Measurements from ENCODE around the gene DMD. TPM values are rescaled to one million over a fixed set of nuclear protein-coding genes. Genes with fewer than 3 reads are reported as not detected.

Gene DMD
- total RNA-seq, 1 experiment from 2014 or later, result 2.2 TPM

DNA sequence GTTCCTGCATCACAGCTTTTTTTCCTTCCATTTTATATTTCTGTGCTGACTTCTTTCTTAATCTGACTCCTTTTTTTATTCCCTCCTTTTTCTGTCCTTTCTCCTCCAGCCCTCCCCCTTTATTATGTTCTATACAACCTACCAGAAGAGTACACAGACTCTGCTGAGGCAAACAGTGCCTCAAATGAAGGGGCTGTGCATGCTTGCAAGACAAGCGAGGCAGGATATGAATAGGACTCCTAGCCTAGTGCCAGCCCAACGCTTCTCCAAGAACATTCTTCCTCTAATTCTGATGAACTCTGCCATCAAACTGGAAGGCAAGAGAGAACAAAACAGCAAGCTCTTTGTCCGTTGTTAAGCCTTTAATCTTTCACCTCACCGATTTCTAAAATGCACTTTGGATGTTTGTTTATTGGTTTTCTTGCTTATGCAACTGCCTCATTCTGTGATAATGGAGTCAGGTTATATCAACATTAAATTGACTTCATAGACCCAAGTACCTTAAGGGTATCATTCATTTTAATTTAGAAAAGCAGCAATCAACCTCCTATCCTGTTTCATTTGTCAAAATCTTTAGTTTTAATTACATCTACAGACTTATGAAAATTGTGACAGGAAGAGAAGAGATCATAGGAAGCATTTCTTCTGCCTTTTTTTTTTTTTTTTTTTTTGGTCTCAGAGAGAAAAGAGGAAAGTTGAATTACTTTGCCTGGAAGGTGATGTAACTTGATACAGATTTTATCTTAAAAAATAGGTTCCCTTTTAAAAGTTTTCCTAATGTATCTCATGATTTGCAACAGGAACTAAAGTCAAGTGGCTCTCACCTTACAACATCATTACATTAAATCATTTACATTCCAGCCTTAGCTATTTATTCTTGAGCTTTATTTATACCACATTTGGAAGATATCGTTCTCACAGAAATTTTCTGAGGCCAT, 1854.8 kb downstream of the DMD start:
- no TSS peak for BruUV-seq (replicated peaks)
- CTCF ChIA-PET, result no interaction called here
- no peak overlapping the region for H3K27ac ChIP-seq (ENCODE audit: low read length)

DNA sequence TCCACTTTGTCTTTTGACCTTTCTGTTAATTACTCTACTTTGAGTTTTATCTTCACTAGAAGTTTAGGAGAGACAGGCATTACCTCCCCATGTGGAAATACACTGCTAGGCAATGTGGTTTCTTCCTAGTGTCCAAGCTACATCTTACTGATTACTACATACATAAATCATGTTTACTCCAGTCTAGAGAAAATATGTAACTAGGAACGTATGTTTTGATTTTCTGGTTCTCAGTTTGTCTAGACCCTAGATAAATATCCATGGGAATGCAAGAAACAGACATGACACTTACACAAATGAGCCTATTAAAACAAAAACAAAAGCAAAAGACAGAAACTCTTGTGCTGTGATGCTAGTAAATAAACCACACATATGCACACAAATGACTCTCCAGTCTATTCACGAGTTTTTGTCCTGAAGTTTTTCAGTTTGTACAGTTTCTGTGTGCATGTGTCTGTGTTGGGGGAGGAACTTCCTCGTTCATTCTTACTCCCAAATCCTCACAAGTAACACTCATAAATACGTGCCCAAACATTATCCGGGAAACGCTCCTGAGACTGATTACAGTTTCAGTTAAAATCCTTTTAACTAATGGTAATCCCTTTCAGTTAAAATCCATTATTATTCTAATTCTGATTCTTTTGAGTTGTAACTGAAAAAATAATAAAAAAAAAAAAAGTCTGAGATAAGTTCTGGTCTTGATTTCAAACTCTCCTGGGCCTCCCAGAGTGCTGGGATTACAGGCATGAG, 1856.0 kb downstream of the DMD start:
- Histone ChIP-seq H3K36me3 (ENCODE audit: control insufficient read depth, insufficient read depth, low read length) (no peaks in the 10 kb centered on the region), H3K4me3 (ENCODE audit: low read depth in 2 of 2, low read length in 2 of 2) (no peak overlapping the region), H3K27me3 (ENCODE audit: control insufficient read depth, insufficient read depth, low read length) (no peaks in the 10 kb centered on the region), H3K4me1 (ENCODE audit: control insufficient read depth, insufficient read depth, low read length) (no peaks in the 10 kb centered on the region), H3K9me3 (ENCODE audit: control insufficient read depth, insufficient read depth, low read depth, low read length) (no peaks in the 10 kb centered on the region), H3K27ac (ENCODE audit: low read length) (no peak overlapping the region)
- no TSS peak for BruUV-seq (replicated peaks)
- in situ Hi-C loops (cut with HindIII; ENCODE audit: low pct_unique_long_range_greater_than_20kb, low sequenced_read_pairs), result no loop called here
- no peak for ATAC-seq
- intact Hi-C loops (cut with micrococcal nuclease; ENCODE audit: unreplicated experiment), result no loop called here
- TF ChIP-seq SIN3A (IDR thresholded peaks at IDR 0.05; ENCODE audit: borderline replicate concordance, insufficient read depth, low read depth, low read length) (no peak), POLR2AphosphoS5 (IDR thresholded peaks at IDR 0.05; ENCODE audit: low read depth, low read length) (no peak), TCF7L2 (IDR thresholded peaks at IDR 0.05; ENCODE audit: low read depth, low read length) (no peak)
- TF ChIP-seq, protein P1, sequence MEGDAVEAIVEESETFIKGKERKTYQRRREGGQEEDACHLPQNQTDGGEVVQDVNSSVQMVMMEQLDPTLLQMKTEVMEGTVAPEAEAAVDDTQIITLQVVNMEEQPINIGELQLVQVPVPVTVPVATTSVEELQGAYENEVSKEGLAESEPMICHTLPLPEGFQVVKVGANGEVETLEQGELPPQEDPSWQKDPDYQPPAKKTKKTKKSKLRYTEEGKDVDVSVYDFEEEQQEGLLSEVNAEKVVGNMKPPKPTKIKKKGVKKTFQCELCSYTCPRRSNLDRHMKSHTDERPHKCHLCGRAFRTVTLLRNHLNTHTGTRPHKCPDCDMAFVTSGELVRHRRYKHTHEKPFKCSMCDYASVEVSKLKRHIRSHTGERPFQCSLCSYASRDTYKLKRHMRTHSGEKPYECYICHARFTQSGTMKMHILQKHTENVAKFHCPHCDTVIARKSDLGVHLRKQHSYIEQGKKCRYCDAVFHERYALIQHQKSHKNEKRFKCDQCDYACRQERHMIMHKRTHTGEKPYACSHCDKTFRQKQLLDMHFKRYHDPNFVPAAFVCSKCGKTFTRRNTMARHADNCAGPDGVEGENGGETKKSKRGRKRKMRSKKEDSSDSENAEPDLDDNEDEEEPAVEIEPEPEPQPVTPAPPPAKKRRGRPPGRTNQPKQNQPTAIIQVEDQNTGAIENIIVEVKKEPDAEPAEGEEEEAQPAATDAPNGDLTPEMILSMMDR (IDR thresholded peaks at IDR 0.05), result no peak
- TF ChIP-seq, protein P2, sequence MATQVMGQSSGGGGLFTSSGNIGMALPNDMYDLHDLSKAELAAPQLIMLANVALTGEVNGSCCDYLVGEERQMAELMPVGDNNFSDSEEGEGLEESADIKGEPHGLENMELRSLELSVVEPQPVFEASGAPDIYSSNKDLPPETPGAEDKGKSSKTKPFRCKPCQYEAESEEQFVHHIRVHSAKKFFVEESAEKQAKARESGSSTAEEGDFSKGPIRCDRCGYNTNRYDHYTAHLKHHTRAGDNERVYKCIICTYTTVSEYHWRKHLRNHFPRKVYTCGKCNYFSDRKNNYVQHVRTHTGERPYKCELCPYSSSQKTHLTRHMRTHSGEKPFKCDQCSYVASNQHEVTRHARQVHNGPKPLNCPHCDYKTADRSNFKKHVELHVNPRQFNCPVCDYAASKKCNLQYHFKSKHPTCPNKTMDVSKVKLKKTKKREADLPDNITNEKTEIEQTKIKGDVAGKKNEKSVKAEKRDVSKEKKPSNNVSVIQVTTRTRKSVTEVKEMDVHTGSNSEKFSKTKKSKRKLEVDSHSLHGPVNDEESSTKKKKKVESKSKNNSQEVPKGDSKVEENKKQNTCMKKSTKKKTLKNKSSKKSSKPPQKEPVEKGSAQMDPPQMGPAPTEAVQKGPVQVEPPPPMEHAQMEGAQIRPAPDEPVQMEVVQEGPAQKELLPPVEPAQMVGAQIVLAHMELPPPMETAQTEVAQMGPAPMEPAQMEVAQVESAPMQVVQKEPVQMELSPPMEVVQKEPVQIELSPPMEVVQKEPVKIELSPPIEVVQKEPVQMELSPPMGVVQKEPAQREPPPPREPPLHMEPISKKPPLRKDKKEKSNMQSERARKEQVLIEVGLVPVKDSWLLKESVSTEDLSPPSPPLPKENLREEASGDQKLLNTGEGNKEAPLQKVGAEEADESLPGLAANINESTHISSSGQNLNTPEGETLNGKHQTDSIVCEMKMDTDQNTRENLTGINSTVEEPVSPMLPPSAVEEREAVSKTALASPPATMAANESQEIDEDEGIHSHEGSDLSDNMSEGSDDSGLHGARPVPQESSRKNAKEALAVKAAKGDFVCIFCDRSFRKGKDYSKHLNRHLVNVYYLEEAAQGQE (IDR thresholded peaks at IDR 0.05; ENCODE audit: insufficient read depth in 1 of 2, low read depth in 2 of 2, low read length in 1 of 2), result no peak
- POLR2A ChIA-PET, result no interaction called here
- DNase-seq (ENCODE audit: low read depth, low spot score), result no peak
- CTCF ChIA-PET, result no interaction called here

More for the DNA sequence above, 1854.8 kb downstream of the DMD start:
- no peak for TF ChIP-seq TCF7L2 (IDR thresholded peaks at IDR 0.05; ENCODE audit: low read depth, low read length)
- DNase-seq (ENCODE audit: low read depth, low spot score), result no peak
- POLR2A ChIA-PET, result no interaction called here
- Histone ChIP-seq H3K4me1 (ENCODE audit: control insufficient read depth, insufficient read depth, low read length) (no peaks in the 10 kb centered on the region), H3K4me3 (ENCODE audit: low read depth in 2 of 2, low read length in 2 of 2) (no peak overlapping the region), H3K27me3 (ENCODE audit: control insufficient read depth, insufficient read depth, low read length) (no peaks in the 10 kb centered on the region), H3K9me3 (ENCODE audit: control insufficient read depth, insufficient read depth, low read depth, low read length) (no peaks in the 10 kb centered on the region), H3K36me3 (ENCODE audit: control insufficient read depth, insufficient read depth, low read length) (no peaks in the 10 kb centered on the region)
- intact Hi-C loops (cut with micrococcal nuclease; ENCODE audit: unreplicated experiment), result no loop called here
- in situ Hi-C loops (cut with HindIII; ENCODE audit: low pct_unique_long_range_greater_than_20kb, low sequenced_read_pairs), result no loop called here
- no peak for ATAC-seq

All from Panc1 (cell line).